GM13976 (cell line): Measurements from ENCODE around the gene C16orf92.

Source experiments
- DNase-seq: peaks from one replicate; pipeline ENCODE4 v3.0.0; 2012; ENCODE audit warnings: low spot score
- in situ Hi-C: fragments of 300-500 bp; cut with MboI; formaldehyde crosslinking; loops from one replicate; pipeline ENCODE4 v1.12.0; 2022; ENCODE audit warnings: low sequenced_read_pairs, mixed read lengths, inconsistent platforms; ENCODE audit not compliant: unreplicated experiment
- TF ChIP-seq, protein P1 (sequence below): IDR thresholded peaks from 2 replicates; pipeline ENCODE4 v1.5.1; 2012; ENCODE audit warnings: borderline replicate concordance, mild to moderate bottlenecking; ENCODE audit not compliant: insufficient read depth; ENCODE audit errors: extremely low read depth, missing control alignments, control extremely low read depth

Gene C16orf92

DNA sequence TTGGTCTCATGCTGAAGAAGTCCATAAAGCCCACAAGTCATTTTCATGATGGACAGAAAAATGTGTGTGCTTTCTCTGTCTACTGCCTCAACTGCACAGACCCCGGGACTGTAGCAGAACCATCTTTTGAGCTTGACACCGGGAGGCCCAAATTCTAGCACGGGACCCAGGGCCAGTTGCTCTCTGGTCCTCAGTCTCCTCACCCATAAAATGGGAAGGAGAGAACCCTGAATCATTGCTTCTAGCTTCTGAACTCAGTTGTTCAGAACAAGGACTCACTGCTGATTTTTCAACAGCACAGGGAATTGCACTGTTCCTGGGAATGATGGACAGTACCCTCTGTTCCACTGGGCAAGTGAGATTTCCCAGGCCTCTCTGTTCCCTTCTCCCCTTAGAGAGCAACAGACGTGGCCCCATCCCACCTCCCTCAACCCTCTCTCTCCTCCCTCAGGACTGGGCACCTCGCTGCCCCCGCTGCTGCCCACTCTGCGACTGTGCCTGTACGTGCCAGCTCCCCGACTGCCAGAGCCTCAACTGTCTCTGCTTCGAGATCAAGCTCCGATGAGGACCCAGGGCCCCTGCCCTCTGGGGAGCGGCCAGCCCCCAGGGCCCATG is 40.4 kb downstream of the C16orf92 start:
- TF ChIP-seq, protein P1, sequence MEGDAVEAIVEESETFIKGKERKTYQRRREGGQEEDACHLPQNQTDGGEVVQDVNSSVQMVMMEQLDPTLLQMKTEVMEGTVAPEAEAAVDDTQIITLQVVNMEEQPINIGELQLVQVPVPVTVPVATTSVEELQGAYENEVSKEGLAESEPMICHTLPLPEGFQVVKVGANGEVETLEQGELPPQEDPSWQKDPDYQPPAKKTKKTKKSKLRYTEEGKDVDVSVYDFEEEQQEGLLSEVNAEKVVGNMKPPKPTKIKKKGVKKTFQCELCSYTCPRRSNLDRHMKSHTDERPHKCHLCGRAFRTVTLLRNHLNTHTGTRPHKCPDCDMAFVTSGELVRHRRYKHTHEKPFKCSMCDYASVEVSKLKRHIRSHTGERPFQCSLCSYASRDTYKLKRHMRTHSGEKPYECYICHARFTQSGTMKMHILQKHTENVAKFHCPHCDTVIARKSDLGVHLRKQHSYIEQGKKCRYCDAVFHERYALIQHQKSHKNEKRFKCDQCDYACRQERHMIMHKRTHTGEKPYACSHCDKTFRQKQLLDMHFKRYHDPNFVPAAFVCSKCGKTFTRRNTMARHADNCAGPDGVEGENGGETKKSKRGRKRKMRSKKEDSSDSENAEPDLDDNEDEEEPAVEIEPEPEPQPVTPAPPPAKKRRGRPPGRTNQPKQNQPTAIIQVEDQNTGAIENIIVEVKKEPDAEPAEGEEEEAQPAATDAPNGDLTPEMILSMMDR, result no peak
- DNase-seq, result no peak
- in situ Hi-C loops, result no loop called here

DNA sequence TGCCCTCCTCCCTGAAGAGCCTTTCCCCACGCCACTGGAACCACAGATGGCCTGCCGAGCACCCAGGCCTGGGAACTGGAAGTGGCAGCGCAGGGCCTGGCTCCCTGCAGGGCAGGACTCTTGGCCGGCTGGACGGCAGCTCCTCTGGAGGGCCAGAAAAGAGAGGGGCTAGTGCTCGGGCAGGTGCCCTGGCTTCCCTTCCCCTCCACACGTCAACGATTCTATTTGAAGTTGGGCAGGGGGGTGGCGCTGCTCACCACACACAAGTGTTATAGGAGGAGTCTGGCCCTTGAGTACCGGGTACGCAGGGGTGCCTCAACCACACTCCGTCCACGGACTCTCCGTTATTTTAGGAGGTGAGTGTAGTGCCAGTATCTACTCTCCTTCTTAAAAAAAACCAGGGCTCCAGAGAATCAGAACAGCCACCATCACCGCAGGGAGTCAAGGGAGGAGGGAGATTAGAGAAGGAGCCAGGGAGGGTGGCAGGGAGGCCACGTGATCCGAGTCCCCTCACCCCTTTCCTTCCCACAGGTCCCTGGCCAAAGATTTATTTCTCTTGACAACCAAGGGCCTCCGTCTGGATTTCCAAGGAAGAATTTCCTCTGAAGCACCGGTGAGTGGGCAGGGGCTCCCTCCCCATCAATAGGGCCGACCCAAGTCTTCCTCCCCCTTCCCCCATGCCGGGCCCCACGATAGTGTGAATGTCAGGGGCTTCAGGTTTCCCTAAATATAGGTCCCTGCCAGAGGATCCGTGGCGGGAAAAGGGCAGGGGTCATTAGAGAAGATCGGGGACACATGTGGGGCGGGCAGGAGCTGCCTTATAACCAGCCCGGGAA is 41.1 kb downstream of the C16orf92 start:
- DNase-seq, result peak; percentile 85
- in situ Hi-C loops, result no loop called here

DNA sequence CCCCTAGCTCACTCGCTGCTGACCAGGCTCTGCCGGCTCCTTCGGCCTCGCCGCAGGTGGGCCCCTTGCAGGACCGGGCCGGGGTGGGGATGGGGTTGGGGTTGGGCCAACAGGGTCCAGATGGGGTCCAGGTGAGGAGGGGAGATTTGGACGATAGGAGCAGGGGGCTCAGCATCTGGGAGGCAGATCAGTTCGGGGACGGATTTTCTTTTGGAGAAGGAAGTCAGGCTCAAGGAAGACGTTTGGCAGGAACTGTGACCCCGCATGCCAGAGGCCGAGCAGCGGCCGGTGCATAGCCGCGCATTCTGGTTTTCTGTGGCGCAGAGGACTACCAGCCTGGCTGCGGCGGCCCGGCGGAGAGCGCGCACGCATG is 41.7 kb downstream of the C16orf92 start:
- TF ChIP-seq, protein P1, result no peak
- DNase-seq, result no peak
- in situ Hi-C loops, result no loop called here

More for the DNA sequence above, 41.1 kb downstream of the C16orf92 start:
- TF ChIP-seq, protein P1, result peak; percentile 37

DNA sequence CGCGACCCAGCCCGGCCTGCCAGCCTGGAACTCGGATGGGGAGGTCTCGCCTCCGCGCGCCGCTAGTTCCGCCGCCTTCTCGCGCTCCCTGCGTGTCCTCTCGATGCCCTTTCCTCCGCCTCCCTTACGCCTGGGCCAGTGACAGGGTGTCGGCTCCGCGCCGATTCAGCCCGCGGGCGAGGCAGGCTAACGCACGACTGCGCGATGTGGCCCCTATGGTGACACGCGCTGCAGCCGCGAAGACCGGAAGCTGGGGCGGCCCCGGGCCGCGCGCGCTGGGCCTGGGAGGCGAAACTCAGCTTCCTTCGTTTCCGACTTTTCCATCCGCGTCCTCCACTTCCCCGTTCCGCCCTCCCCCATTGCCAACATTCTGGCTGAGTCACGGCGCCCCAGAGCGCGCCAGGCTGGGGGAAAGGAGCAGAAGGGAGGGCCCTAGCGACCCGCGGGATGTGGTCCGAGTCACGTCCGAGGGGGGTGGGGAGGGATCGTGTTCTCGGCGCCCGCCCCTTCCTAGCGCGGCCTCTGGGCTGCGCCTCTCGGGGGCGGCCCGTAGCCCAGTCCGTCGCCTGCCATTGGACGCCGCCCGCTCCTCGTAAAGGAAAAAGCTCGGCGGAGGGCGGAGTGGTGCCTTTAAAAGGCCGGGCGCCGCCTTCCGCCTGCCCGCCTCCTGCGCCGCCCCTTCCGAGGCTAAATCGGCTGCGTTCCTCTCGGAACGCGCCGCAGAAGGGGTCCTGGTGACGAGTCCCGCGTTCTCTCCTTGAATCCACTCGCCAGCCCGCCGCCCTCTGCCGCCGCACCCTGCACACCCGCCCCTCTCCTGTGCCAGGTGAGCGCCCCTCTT is 42.3 kb downstream of the C16orf92 start, which contains the start of gene ALDOA:
Gene ALDOA (plus strand): TSS at position 659 of the 841 bp plus-strand sequence. CDS start 1,138 bp downstream, outside the sequence.
- DNase-seq, result peak; percentile 97
- in situ Hi-C loops, result no loop called here
- TF ChIP-seq, protein P1, result no peak

DNA sequence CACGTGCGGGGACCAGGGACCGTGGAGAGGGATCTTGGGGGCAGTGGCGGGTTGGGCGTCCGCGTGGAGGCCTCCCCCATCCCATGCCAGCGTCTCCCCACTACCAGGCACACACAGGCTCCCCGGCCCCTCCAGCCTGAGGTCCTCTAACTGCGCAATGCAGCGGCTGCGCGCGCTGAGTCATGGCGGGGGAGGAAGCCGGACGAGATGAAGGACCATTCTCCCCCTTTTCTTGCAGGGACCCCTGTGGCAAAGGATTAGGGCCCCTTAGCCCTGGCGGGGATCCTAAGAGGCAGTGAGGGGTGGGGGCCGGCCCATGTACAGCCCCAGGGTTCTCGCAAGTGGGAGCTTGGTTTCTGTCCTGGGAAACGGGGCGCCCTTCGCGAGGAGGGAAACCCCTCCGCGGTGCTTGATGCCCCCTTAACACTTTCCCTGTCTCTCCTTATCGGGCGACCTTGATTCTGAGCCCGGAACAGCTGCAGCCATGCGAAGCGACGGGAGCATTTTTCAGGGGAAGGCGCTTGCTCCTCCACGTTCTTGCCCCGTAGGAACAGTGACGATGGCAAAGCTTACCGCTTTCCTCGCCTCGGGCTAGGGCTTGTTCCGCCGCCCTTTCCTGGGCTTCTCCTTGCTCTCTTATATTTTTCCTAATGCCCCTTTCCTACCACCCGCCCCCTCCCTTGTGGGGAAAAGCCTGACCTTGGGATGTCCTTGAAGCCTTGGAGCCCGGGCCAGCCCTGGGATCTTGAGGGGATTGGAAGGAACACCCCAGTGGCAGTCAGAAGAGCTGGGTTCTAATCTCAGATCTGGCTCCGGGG is 43.2 kb downstream of the C16orf92 start:
- no peak for DNase-seq
- TF ChIP-seq, protein P1, result no peak
- in situ Hi-C loops, result no loop called here
